GM12873 (cell line): ENCODE data around the gene GRK4.

Source experiments
- CTCF ChIP-seq: IDR thresholded peaks from 2 replicates; pipeline ENCODE4 v1.5.1; 2012; ENCODE audit warnings: low read depth, mild to moderate bottlenecking, moderate library complexity, low read length, control low read depth; ENCODE audit not compliant: insufficient read depth; ENCODE audit errors: missing control alignments

GRK4 gene

GRCh38 chr4:3060946-3061345, 97.6 kb downstream of the GRK4 start:
- TF ChIP-seq CTCF: no peak

GRCh38 chr4:3062471-3062870, 99.1 kb downstream of the GRK4 start:
- TF ChIP-seq CTCF: no peak

DNA sequence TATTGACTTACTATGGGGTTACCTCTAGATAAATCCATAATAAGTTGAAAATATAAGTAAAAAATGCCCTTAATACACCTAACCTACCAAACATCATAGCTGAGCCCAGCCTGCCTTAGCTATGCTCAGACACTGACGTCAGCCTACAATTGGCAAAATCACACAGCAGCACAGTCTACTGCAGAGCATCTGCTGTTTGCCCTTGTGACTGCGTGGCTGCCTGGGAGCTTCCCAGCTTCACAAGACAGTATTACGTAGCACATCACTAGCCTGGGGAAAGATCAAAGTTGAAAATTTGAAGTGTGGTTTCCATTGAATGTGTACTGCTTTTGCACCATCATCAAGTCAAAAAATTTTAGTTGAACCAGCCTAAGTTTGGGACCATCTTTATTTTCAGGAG, 102.2 kb downstream of the GRK4 start:
- TF ChIP-seq CTCF: no peak

DNA sequence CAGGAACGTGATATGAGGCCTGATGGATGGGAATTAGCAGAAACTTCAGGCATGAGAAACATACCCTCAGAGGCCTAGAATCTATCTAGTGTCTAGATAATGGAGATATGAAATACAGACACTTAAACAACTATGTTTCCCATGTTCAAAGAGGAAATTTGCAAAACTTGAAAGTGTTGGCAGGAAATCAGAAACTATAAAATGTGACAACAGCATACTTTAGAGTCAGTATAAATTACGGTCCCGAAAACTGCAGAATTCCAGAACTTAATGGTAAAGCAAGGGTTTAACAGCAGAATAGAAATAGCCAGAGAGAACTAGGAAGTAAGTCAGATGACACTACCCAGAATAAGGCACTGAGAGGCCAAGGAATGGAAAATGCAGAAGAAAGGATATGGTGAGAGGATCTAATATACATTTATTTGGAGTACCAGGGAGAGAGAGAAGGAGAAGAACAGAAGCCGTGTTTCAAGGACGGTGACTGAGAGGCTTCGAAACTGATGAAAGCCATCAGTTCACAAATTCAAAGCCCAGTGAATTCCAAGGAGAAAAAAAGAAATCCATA, 103.5 kb downstream of the GRK4 start:
- no peak for TF ChIP-seq CTCF

DNA sequence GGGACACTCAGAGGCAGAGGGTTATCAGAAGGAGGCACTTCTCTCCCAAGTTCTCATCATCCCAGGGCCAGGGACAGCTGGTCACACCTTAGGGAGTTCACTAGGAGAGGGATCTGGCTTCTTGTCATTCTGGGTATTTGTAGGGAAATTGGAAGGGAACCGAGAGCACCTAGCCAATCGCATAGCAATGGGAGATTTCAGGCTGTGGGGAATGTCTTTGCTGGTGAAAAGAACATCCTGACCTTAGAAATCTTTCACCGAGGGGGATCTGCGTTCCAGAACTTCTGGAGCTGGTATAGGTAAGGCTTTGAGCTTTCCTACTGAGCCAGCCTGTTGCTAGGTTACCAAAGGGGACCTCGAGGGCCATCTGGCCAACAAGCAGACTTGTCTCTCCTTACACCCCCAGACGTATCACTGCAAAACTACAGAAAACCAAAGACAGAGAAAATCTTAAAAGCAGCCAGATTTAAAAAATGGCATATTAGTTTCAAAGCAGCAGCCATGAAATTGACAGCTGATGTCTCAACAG, 104.2 kb downstream of the GRK4 start:
- no peak for TF ChIP-seq CTCF

DNA sequence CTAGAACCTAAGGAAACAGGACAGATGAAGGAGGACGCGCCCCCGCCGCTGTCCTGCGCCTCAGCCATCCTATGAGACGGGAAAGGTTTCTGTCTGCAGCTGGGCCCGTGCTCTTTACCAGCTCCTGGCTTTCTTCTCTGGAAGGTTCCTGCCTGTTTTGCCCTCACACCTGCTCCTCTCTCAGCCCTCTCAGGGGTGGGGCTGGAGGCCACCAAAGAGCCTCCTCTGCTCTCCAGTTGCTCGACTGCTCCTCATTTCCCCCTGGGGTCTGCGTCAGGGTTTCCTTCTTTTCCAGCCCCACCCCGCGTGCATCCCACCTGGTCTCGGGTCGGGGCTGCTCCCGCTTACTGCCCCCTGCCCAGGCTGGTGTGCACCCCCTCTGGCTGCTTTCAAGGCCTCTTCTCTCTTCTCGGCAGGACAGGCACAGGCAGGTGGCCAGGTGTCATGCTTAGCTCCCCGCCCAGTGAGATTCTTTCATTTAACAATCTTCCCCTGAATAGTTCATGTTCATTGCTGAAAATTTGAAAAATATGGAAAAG, 106.4 kb downstream of the GRK4 start:
- TF ChIP-seq CTCF: no peak

DNA sequence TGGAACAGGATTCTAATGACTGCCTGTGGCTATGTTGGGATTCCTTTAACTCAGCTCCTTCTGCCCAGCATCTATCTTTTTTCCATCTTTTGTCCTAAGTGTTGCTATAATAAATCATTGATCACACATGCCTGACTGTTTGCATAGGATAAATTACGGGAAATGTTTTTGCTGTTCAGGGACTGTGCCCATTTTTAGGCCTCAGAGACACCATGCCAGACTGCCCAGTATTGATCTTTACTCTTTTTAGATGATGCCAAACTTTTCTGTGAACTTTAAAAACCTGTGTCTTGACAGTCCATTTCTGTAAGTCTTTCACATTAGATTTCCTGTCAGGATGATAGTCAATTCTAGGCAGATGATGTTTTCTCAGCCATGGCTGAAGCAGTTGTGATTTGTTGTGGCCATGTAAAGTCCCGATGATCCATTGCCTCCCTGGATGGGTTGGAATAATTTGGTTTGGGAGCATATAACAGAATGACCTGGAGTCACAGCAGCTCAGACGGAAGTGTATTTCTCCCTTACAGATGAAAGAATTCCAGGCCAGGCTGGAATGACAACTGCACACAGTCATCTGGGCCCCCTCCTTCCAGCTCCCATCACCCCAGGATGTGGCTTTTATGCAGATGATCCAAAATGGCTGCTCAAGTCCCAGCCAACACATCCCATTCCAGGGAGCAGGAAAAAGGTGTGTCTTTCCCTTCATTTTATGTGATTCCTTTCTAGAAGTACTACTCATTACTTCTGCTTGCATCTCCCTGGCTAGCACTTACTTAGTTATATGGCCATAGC, 107.5 kb downstream of the GRK4 start:
- no peak for TF ChIP-seq CTCF
